ENCODE results near the gene ZBTB38. TPM values are rescaled to one million over a fixed set of nuclear protein-coding genes. Genes with fewer than 3 reads are reported as not detected.

The ZBTB38 gene
- total RNA-seq, 1 donor from 2014 or later, result 46.7 TPM

DNA sequence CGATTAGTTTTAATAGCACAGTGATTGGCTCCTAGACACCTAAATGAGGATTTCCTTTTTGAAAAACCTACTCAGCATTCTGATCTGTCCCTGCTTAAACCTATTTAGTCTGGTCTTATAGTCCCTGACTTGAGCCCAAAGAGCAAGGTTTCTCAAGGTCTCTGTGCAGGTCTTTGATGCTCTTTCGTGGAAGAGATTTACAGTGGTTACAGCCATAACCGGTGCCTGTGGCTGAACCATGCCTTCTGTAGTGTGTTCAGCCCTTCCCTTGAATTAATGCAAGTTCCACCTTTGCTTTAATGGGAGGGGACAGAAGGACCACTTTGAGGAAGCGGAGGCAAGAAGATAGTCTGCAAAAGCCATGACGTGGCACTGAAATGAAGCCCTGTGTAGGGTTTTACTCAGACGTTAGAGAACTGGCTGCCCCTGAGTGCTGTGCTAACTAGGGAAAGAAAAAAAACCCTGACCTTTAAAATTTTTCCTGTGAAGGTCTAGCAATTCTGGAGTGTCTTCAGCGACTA, 43.0 kb downstream of the ZBTB38 start:
- TF ChIP-seq, protein P1, sequence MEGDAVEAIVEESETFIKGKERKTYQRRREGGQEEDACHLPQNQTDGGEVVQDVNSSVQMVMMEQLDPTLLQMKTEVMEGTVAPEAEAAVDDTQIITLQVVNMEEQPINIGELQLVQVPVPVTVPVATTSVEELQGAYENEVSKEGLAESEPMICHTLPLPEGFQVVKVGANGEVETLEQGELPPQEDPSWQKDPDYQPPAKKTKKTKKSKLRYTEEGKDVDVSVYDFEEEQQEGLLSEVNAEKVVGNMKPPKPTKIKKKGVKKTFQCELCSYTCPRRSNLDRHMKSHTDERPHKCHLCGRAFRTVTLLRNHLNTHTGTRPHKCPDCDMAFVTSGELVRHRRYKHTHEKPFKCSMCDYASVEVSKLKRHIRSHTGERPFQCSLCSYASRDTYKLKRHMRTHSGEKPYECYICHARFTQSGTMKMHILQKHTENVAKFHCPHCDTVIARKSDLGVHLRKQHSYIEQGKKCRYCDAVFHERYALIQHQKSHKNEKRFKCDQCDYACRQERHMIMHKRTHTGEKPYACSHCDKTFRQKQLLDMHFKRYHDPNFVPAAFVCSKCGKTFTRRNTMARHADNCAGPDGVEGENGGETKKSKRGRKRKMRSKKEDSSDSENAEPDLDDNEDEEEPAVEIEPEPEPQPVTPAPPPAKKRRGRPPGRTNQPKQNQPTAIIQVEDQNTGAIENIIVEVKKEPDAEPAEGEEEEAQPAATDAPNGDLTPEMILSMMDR (IDR thresholded peaks at IDR 0.05; ENCODE audit: unreplicated experiment), result no peak
- Mint-ChIP-seq H3K27ac (peak overlapping the region; percentile 99), H3K27me3 (ENCODE audit: low read depth) (no peaks in the 10 kb centered on the region), H3K4me1 (peaks cover 61% of the 10 kb centered on the region), H3K4me3 (no peak overlapping the region), H3K36me3 (peaks cover 28% of the 10 kb centered on the region), H3K9me3 (no peaks in the 10 kb centered on the region)
- DNase-seq (ENCODE audit: low spot score in 2 of 2, unreplicated experiment in 2 of 2), result no peak

DNA sequence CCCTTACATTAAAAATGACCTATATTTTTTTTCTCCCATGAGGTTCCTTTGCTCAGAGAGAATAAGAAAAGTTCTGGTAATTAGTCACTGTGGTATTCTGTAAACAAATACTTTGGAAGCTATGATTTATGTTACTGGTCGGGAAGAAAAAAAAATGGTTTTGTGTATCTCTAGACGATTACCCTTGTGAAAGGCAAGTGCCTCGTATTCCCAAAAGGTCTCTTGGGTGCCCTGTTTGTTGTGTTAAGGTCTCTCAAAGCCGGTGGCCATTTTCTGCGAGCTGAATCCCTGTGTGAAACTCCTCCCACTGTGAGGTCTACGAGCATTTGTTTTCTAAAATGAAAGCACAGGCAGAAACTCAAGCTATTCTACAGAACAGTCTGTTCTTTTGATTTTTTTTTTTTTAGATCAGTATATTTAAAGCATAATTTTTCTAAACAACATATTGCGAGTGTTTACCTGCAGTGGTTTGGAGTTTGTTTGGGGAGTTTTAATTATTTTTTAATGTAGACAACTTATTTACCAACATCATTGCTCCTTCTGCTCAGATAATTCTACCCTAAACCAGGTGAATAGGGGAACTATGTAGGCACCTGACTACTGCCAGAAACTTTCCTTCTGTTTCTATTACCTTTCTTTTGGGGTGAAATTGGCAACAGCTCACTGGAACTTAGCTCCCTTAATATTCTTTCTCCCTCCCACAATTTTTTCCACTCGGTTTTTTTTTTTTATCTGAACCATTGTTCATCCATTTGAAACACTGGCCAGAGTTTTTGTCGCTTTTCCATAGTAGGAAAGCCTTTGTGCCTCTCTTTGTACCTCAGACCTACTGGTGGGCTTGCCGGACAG, 44.0 kb downstream of the ZBTB38 start:
- no peaks in the 10 kb centered on the region for H3K27me3 Mint-ChIP-seq (ENCODE audit: low read depth)
- H3K4me1 Mint-ChIP-seq, result peaks cover 57% of the 10 kb centered on the region
- no peak for DNase-seq (ENCODE audit: low spot score in 2 of 2, unreplicated experiment in 2 of 2)
- peak overlapping the region; percentile 99 for H3K27ac Mint-ChIP-seq
- TF ChIP-seq, protein P1 (IDR thresholded peaks at IDR 0.05; ENCODE audit: unreplicated experiment), result no peak
- no peaks in the 10 kb centered on the region for H3K9me3 Mint-ChIP-seq
- peak overlapping the region; percentile 62 for H3K4me3 Mint-ChIP-seq
- H3K36me3 Mint-ChIP-seq, result peaks cover 30% of the 10 kb centered on the region

GRCh38 chr3:141412936-141413354, 44.6 kb downstream of the ZBTB38 start:
- Mint-ChIP-seq H3K9me3 (no peaks in the 10 kb centered on the region), H3K4me3 (no peak overlapping the region), H3K27ac (peak overlapping the region; percentile 99), H3K4me1 (peaks cover 57% of the 10 kb centered on the region), H3K27me3 (ENCODE audit: low read depth) (no peaks in the 10 kb centered on the region), H3K36me3 (peaks cover 29% of the 10 kb centered on the region)
- TF ChIP-seq, protein P1 (IDR thresholded peaks at IDR 0.05; ENCODE audit: unreplicated experiment), result no peak
- no peak for DNase-seq (ENCODE audit: low spot score in 2 of 2, unreplicated experiment in 2 of 2)

DNA sequence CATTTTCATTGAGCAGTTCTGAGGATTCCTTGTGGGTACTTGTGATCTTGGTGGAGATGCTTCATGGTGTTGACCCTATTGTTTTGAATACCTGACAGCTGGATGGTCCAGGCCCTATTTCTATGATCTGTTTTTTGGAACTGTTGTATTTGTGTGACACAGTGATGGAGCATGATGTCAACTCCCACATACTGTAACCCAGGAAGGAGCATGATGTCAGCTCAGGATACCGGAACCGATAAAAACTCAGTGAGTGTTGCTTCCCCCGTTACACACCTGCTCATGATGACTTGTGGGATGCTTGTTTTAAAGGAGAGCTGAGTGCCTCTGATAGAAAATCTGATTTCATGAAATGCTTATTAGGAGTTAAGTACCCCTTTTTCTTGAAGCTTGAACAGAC, 45.1 kb downstream of the ZBTB38 start:
- TF ChIP-seq, protein P1 (IDR thresholded peaks at IDR 0.05; ENCODE audit: unreplicated experiment), result no peak
- Mint-ChIP-seq H3K36me3 (peaks cover 31% of the 10 kb centered on the region), H3K4me1 (peaks cover 57% of the 10 kb centered on the region), H3K9me3 (no peaks in the 10 kb centered on the region), H3K27ac (peak overlapping the region; percentile 99), H3K27me3 (ENCODE audit: low read depth) (no peaks in the 10 kb centered on the region), H3K4me3 (no peak overlapping the region)
- no peak for DNase-seq (ENCODE audit: low spot score in 2 of 2, unreplicated experiment in 2 of 2)

GRCh38 chr3:141413801-141414689, 45.7 kb downstream of the ZBTB38 start:
- Mint-ChIP-seq H3K9me3 (no peaks in the 10 kb centered on the region), H3K36me3 (peaks cover 34% of the 10 kb centered on the region), H3K4me3 (no peak overlapping the region), H3K4me1 (peaks cover 61% of the 10 kb centered on the region), H3K27ac (peak overlapping the region; percentile 99), H3K27me3 (ENCODE audit: low read depth) (no peaks in the 10 kb centered on the region)
- no peak for DNase-seq (ENCODE audit: low spot score in 2 of 2, unreplicated experiment in 2 of 2)
- TF ChIP-seq, protein P1 (IDR thresholded peaks at IDR 0.05; ENCODE audit: unreplicated experiment), result no peak

Measured in mesothelial cell of epicardium (in vitro differentiated cells).